ENCODE measurements around the gene GRK5.

The GRK5 gene

GRCh38 chr10:119444866-119445265 lies 237.5 kb downstream of the GRK5 start:
- H2AFZ ChIP-seq (ENCODE audit: low read depth, low read length, severe bottlenecking), result no peak overlapping the region
- no peak overlapping the region for H3K9ac ChIP-seq (ENCODE audit: low read length)
- H3K27ac ChIP-seq (ENCODE audit: low read depth, low read length), result no peak overlapping the region
- H3K9me3 ChIP-seq (ENCODE audit: insufficient read depth, low read length), result no peaks in the 10 kb centered on the region
- H3K27me3 ChIP-seq (ENCODE audit: low read length), result no peaks in the 10 kb centered on the region
- H3K36me3 ChIP-seq (ENCODE audit: low read length), result no peaks in the 10 kb centered on the region
- TF ChIP-seq, protein P1, sequence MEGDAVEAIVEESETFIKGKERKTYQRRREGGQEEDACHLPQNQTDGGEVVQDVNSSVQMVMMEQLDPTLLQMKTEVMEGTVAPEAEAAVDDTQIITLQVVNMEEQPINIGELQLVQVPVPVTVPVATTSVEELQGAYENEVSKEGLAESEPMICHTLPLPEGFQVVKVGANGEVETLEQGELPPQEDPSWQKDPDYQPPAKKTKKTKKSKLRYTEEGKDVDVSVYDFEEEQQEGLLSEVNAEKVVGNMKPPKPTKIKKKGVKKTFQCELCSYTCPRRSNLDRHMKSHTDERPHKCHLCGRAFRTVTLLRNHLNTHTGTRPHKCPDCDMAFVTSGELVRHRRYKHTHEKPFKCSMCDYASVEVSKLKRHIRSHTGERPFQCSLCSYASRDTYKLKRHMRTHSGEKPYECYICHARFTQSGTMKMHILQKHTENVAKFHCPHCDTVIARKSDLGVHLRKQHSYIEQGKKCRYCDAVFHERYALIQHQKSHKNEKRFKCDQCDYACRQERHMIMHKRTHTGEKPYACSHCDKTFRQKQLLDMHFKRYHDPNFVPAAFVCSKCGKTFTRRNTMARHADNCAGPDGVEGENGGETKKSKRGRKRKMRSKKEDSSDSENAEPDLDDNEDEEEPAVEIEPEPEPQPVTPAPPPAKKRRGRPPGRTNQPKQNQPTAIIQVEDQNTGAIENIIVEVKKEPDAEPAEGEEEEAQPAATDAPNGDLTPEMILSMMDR (IDR thresholded peaks at IDR 0.05; ENCODE audit: insufficient read depth, low read length, poor library complexity, severe bottlenecking), result no peak
- TF ChIP-seq EZH2phosphoT487 (conservative IDR thresholded peaks at IDR 0.05; ENCODE audit: low read length), result no peak
- no peaks in the 10 kb centered on the region for H3K9me2 ChIP-seq (replicated peaks; ENCODE audit: insufficient read depth, low read length)
- H3F3A ChIP-seq (ENCODE audit: insufficient read depth), result no peaks in the 10 kb centered on the region
- H3K4me2 ChIP-seq (ENCODE audit: low read depth, low read length, poor library complexity, severe bottlenecking), result no peak overlapping the region
- H4K20me1 ChIP-seq (ENCODE audit: low read depth, low read length), result no peaks in the 10 kb centered on the region
- no peaks in the 10 kb centered on the region for H3K79me2 ChIP-seq (ENCODE audit: insufficient read depth, low read length)
- H3K4me3 ChIP-seq (ENCODE audit: insufficient read depth, low read length, poor library complexity, severe bottlenecking), result no peak overlapping the region

DNA sequence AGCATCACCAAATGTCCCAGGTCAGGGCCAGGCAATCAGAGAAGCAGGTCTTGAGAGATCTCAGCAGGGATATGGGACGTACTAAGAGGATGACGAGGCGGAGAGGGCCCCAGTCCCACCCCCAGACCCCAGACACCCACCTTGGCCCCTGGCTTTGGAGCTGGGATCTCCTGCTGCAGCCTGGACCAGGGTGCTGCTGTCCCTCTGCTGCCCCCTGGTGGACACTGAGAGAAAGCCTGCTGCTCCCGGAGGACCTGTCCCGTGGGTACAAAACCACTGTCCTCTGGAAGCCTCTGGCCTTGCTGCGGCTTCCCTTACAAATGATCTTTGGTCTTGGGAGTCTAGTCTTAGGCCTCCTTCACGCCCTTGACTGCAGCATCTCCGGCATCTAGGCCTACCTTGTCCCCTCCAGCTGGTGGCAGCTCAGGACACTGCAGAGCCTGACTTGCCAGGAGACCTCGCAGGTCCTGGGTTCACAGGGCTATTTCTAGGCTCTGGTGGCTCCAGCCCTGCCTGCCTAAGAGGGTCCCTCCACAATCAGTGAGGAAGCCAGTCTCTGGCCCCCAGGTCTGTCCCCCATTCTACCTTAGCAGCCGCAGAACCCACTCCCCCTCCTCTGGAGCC lies 238.1 kb downstream of the GRK5 start:
- Histone ChIP-seq H3K27me3 (ENCODE audit: low read length) (no peaks in the 10 kb centered on the region), H3K79me2 (ENCODE audit: insufficient read depth, low read length) (no peaks in the 10 kb centered on the region), H3K27ac (ENCODE audit: low read depth, low read length) (no peak overlapping the region), H3K9me3 (ENCODE audit: insufficient read depth, low read length) (no peaks in the 10 kb centered on the region), H3K4me2 (ENCODE audit: low read depth, low read length, poor library complexity, severe bottlenecking) (no peak overlapping the region), H4K20me1 (ENCODE audit: low read depth, low read length) (no peaks in the 10 kb centered on the region), H3K9me2 (replicated peaks; ENCODE audit: insufficient read depth, low read length) (no peaks in the 10 kb centered on the region), H3F3A (ENCODE audit: insufficient read depth) (no peaks in the 10 kb centered on the region), H2AFZ (ENCODE audit: low read depth, low read length, severe bottlenecking) (no peak overlapping the region), H3K4me3 (ENCODE audit: insufficient read depth, low read length, poor library complexity, severe bottlenecking) (no peak overlapping the region), H3K9ac (ENCODE audit: low read length) (no peak overlapping the region), H3K36me3 (ENCODE audit: low read length) (no peaks in the 10 kb centered on the region)
- TF ChIP-seq EZH2phosphoT487 (conservative IDR thresholded peaks at IDR 0.05; ENCODE audit: low read length), result no peak
- TF ChIP-seq, protein P1 (IDR thresholded peaks at IDR 0.05; ENCODE audit: insufficient read depth, low read length, poor library complexity, severe bottlenecking), result peak; percentile 85

DNA sequence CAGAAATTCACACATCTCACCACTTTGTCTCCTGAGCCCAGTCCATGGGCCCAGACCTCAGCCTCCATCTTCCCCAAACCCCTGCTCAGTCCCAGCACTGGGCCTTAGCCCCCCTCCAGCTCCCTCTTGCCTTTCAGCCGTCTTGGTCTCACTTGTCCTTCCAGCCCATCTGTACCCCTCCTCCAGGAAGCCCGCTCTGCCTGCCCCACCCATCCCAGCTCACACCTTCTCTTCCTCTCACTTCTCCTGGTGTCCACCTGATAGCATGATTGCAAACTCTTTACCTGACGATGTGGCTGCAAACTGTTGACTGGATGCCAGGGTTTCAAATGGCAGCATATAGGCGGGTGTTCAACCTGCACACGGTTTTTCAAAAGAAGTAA lies 238.6 kb downstream of the GRK5 start:
- Histone ChIP-seq H3K9me2 (replicated peaks; ENCODE audit: insufficient read depth, low read length) (no peaks in the 10 kb centered on the region), H3K27me3 (ENCODE audit: low read length) (no peaks in the 10 kb centered on the region), H3K79me2 (ENCODE audit: insufficient read depth, low read length) (no peaks in the 10 kb centered on the region), H3K4me3 (ENCODE audit: insufficient read depth, low read length, poor library complexity, severe bottlenecking) (no peak overlapping the region), H3K36me3 (ENCODE audit: low read length) (no peaks in the 10 kb centered on the region), H3K4me2 (ENCODE audit: low read depth, low read length, poor library complexity, severe bottlenecking) (no peak overlapping the region), H4K20me1 (ENCODE audit: low read depth, low read length) (no peaks in the 10 kb centered on the region), H3F3A (ENCODE audit: insufficient read depth) (no peaks in the 10 kb centered on the region), H3K9me3 (ENCODE audit: insufficient read depth, low read length) (no peaks in the 10 kb centered on the region), H2AFZ (ENCODE audit: low read depth, low read length, severe bottlenecking) (no peak overlapping the region), H3K27ac (ENCODE audit: low read depth, low read length) (no peak overlapping the region), H3K9ac (ENCODE audit: low read length) (no peak overlapping the region)
- TF ChIP-seq, protein P1 (IDR thresholded peaks at IDR 0.05; ENCODE audit: insufficient read depth, low read length, poor library complexity, severe bottlenecking), result no peak
- no peak for TF ChIP-seq EZH2phosphoT487 (conservative IDR thresholded peaks at IDR 0.05; ENCODE audit: low read length)
